ENCODE measurements around the gene MED16. TPM values are rescaled to one million over a fixed set of nuclear protein-coding genes. Genes with fewer than 3 reads are reported as not detected.

The MED16 gene, protein sequence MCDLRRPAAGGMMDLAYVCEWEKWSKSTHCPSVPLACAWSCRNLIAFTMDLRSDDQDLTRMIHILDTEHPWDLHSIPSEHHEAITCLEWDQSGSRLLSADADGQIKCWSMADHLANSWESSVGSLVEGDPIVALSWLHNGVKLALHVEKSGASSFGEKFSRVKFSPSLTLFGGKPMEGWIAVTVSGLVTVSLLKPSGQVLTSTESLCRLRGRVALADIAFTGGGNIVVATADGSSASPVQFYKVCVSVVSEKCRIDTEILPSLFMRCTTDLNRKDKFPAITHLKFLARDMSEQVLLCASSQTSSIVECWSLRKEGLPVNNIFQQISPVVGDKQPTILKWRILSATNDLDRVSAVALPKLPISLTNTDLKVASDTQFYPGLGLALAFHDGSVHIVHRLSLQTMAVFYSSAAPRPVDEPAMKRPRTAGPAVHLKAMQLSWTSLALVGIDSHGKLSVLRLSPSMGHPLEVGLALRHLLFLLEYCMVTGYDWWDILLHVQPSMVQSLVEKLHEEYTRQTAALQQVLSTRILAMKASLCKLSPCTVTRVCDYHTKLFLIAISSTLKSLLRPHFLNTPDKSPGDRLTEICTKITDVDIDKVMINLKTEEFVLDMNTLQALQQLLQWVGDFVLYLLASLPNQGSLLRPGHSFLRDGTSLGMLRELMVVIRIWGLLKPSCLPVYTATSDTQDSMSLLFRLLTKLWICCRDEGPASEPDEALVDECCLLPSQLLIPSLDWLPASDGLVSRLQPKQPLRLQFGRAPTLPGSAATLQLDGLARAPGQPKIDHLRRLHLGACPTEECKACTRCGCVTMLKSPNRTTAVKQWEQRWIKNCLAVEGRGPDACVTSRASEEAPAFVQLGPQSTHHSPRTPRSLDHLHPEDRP
- 10.8 and 14.1 TPM in 2 replicates for total RNA-seq (2014; rRNA removed; shearing (Covaris generic); ENCODE audit: low replicate concordance)

GRCh38 chr19:892894-893689 lies at the start of gene MED16, which contains the start of gene RNU6-9:
Gene MED16, minus strand, starts transcription at chr19:893187. Its CDS starts 2,056 bp downstream, at chr19:891131.
Gene RNU6-9, plus strand, starts transcription at chr19:893484.
- Histone ChIP-seq H3K79me2 (ENCODE audit: low read length) (peaks cover 19% of the 10 kb centered on the region), H3K36me3 (ENCODE audit: insufficient read depth, low read length) (0 out of 2 replicates have a peak, but pooled peaks cover 5% of the 10 kb centered on the region), H3K9me2 (replicated peaks; ENCODE audit: insufficient read depth, low read length) (no peaks in the 10 kb centered on the region), H3K4me3 (ENCODE audit: low read length) (peak within 1 kb of the TSS; percentile 84), H3K27ac (ENCODE audit: low read length) (peak within 1 kb of the TSS; percentile 66), H3K9ac (ENCODE audit: low read length) (peak within 1 kb of the TSS; percentile 91), H4K20me1 (ENCODE audit: insufficient read depth, low read depth, low read length) (peaks cover 9% of the 10 kb centered on the region; the same call in 1 of the 2 replicates), H3K4me1 (ENCODE audit: low read length) (peaks cover 12% of the 10 kb centered on the region), H3K9me3 (ENCODE audit: low read length) (no peaks in the 10 kb centered on the region), H3K27me3 (ENCODE audit: low read length) (no peaks in the 10 kb centered on the region), H2AFZ (ENCODE audit: low read length) (no peak within 1 kb of the TSS; the same call in 1 of the 2 replicates), H3K4me2 (ENCODE audit: low read depth, low read length, poor library complexity, severe bottlenecking) (peak within 1 kb of the TSS; percentile 90)
- DNase-seq, result peak; percentile 97

GRCh38 chr19:942133-942645 lies 49.2 kb upstream of the MED16 start:
- Histone ChIP-seq H3K36me3 (ENCODE audit: insufficient read depth, low read length) (no peaks in the 10 kb centered on the region), H3K4me3 (ENCODE audit: low read length) (no peak overlapping the region), H3K27ac (ENCODE audit: low read length) (no peak overlapping the region), H2AFZ (ENCODE audit: low read length) (no peak overlapping the region), H3K79me2 (ENCODE audit: low read length) (no peaks in the 10 kb centered on the region), H3K4me2 (ENCODE audit: low read depth, low read length, poor library complexity, severe bottlenecking) (no peak overlapping the region), H3K27me3 (ENCODE audit: low read length) (no peaks in the 10 kb centered on the region), H3K9ac (ENCODE audit: low read length) (no peak overlapping the region), H3K9me3 (ENCODE audit: low read length) (no peaks in the 10 kb centered on the region), H3K4me1 (ENCODE audit: low read length) (peaks cover under 1% of the 10 kb centered on the region), H3K9me2 (replicated peaks; ENCODE audit: insufficient read depth, low read length) (no peaks in the 10 kb centered on the region), H4K20me1 (ENCODE audit: insufficient read depth, low read depth, low read length) (0 out of 2 replicates have a peak, but pooled peaks cover 6% of the 10 kb centered on the region)
- DNase-seq, result no peak

DNA sequence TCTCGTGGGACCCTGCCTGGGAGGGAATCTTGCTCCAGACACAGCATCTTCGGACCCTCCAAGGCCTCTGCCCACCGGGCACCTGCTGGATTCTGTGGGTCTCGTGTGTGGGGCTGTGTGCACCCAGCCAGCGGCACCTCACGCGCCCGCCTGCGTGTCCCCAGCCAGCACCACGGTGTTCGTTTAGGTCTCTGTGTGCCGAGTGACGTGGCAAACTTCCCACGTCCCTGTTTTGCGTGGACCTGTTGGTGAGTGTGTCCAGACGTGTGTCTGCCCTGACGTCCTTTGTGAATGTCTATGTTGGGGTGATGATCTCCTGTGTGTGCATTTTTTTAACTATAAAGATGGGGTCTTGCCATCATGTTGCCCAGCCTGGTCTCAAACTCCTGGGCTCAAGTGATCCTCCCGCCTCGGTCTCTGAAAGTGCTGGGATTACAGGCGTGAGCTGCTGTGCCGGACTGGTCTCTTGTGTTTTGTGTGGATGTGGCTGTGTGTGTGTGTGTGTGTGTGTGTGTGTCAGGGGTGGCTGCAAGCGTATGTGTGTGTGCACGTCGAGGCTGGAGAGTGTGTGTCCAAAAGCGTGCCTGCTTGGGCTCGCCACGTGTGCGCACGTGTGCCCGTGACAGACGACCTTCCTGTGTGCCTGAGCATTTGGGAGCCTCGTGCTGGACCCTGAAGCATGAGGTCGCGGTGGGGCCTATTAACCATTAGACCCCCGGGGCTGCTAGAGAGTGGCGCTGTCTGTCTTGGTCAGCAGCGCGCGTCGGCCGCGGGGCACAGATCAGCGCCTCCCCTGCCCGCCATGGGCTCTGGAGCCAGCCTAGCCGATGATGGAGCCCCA lies 48.5 kb upstream of the MED16 start:
- Histone ChIP-seq H3K4me1 (ENCODE audit: low read length) (no peaks in the 10 kb centered on the region), H3K4me3 (ENCODE audit: low read length) (no peak overlapping the region), H4K20me1 (ENCODE audit: insufficient read depth, low read depth, low read length) (0 out of 2 replicates have a peak, but pooled peaks cover 6% of the 10 kb centered on the region), H3K4me2 (ENCODE audit: low read depth, low read length, poor library complexity, severe bottlenecking) (no peak overlapping the region), H2AFZ (ENCODE audit: low read length) (no peak overlapping the region), H3K27me3 (ENCODE audit: low read length) (no peaks in the 10 kb centered on the region), H3K9me2 (replicated peaks; ENCODE audit: insufficient read depth, low read length) (no peaks in the 10 kb centered on the region), H3K36me3 (ENCODE audit: insufficient read depth, low read length) (no peaks in the 10 kb centered on the region), H3K9me3 (ENCODE audit: low read length) (no peaks in the 10 kb centered on the region), H3K27ac (ENCODE audit: low read length) (no peak overlapping the region), H3K9ac (ENCODE audit: low read length) (no peak overlapping the region), H3K79me2 (ENCODE audit: low read length) (no peaks in the 10 kb centered on the region)
- DNase-seq, result no peak

DNA sequence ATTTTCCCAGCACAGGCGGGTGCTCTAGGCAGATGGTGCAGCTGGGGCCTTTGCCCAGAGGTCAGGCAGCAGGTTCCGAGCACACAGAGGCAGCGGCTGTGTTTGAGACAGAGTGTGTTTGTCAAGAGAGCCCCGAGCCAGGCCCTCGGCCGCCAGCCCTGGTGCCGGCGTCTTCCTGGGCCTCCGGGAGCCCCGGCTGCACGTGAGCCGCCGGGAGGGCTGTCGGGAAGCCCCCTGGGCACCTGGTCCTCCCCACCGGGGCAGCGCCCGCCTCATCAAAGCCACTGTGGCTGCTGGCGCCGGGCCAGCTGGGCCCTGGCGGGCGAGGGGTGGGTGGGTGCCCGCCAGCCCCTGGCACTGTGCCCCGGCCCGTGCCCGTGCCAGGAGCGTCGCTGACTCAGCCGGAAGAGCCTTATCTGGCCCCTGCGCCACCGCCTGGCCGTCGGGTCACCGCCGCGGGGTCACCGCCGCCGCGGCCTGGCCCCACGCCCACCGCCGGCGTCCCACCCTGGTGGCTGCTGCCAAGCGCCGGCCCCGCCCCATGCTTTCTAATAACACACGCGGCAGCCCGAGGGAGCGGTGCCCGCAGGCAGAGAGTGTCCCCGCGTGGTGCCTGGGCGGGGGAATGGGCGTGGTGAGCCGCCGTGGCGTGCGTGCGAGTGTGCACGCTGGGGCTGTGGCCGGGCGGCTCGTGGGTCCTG lies 47.8 kb upstream of the MED16 start:
- DNase-seq, result no peak
- Histone ChIP-seq H3K79me2 (ENCODE audit: low read length) (no peaks in the 10 kb centered on the region), H3K9me3 (ENCODE audit: low read length) (no peaks in the 10 kb centered on the region), H3K27me3 (ENCODE audit: low read length) (no peaks in the 10 kb centered on the region), H3K4me1 (ENCODE audit: low read length) (no peaks in the 10 kb centered on the region), H3K27ac (ENCODE audit: low read length) (no peak overlapping the region), H3K9me2 (replicated peaks; ENCODE audit: insufficient read depth, low read length) (no peaks in the 10 kb centered on the region), H3K4me3 (ENCODE audit: low read length) (no peak overlapping the region), H3K4me2 (ENCODE audit: low read depth, low read length, poor library complexity, severe bottlenecking) (no peak overlapping the region), H4K20me1 (ENCODE audit: insufficient read depth, low read depth, low read length) (0 out of 2 replicates have a peak, but pooled peaks cover 6% of the 10 kb centered on the region), H3K9ac (ENCODE audit: low read length) (no peak overlapping the region), H3K36me3 (ENCODE audit: insufficient read depth, low read length) (no peaks in the 10 kb centered on the region), H2AFZ (ENCODE audit: low read length) (no peak overlapping the region)

DNA sequence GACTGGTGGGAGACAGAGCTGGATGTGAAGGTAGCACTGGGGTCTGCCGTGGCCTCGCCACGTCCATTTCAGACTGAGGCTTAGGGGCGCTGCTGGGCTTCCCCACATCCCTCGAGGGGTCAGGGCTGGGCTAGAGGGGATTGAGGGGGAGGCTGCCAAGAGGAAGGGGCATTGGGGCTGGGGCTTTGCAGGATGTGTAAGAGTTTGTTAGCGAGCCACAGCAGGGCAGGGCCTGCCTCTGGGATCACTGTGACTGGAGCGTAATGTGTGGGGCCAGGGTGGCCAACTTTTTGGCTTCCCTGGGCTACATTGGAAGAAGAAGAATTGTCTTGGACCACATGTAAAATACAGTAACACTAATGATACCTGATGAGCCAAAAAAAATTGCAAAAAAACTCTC lies 46.9 kb upstream of the MED16 start:
- Histone ChIP-seq H2AFZ (ENCODE audit: low read length) (no peak overlapping the region), H3K9me2 (replicated peaks; ENCODE audit: insufficient read depth, low read length) (no peaks in the 10 kb centered on the region), H4K20me1 (ENCODE audit: insufficient read depth, low read depth, low read length) (0 out of 2 replicates have a peak, but pooled peaks cover 6% of the 10 kb centered on the region), H3K9me3 (ENCODE audit: low read length) (no peaks in the 10 kb centered on the region), H3K27ac (ENCODE audit: low read length) (no peak overlapping the region), H3K27me3 (ENCODE audit: low read length) (no peaks in the 10 kb centered on the region), H3K36me3 (ENCODE audit: insufficient read depth, low read length) (no peaks in the 10 kb centered on the region), H3K79me2 (ENCODE audit: low read length) (no peaks in the 10 kb centered on the region), H3K4me2 (ENCODE audit: low read depth, low read length, poor library complexity, severe bottlenecking) (no peak overlapping the region), H3K9ac (ENCODE audit: low read length) (no peak overlapping the region), H3K4me1 (ENCODE audit: low read length) (no peaks in the 10 kb centered on the region), H3K4me3 (ENCODE audit: low read length) (no peak overlapping the region)
- DNase-seq, result no peak

DNA sequence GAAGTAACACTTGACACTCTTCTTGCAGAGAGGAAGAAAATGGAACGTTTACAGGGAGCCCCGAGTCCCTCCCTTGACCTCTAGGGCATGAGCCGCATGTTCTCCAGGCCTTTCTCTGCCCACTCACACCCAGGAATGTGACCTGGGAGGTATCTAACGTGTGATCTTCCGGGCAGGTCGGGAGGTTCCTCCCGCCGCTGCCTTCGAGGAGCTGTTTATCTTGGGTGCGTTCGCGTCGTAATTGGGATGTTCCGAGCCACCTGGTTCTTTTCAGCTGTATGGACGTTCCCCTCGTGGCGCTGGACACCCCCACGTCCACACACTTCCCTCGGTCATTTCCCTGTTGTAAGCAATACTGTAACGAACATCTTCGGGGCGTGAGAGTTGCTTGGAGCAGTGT lies 46.5 kb upstream of the MED16 start:
- H3K36me3 ChIP-seq (ENCODE audit: insufficient read depth, low read length), result no peaks in the 10 kb centered on the region
- no peak overlapping the region for H3K4me2 ChIP-seq (ENCODE audit: low read depth, low read length, poor library complexity, severe bottlenecking)
- H2AFZ ChIP-seq (ENCODE audit: low read length), result no peak overlapping the region
- no peak overlapping the region for H3K9ac ChIP-seq (ENCODE audit: low read length)
- H3K27me3 ChIP-seq (ENCODE audit: low read length), result no peaks in the 10 kb centered on the region
- no peaks in the 10 kb centered on the region for H3K9me2 ChIP-seq (replicated peaks; ENCODE audit: insufficient read depth, low read length)
- H3K9me3 ChIP-seq (ENCODE audit: low read length), result no peaks in the 10 kb centered on the region
- no peaks in the 10 kb centered on the region for H3K4me1 ChIP-seq (ENCODE audit: low read length)
- DNase-seq, result no peak
- no peak overlapping the region for H3K27ac ChIP-seq (ENCODE audit: low read length)
- H3K4me3 ChIP-seq (ENCODE audit: low read length), result no peak overlapping the region
- 0 out of 2 replicates have a peak, but pooled peaks cover 6% of the 10 kb centered on the region for H4K20me1 ChIP-seq (ENCODE audit: insufficient read depth, low read depth, low read length)
- no peaks in the 10 kb centered on the region for H3K79me2 ChIP-seq (ENCODE audit: low read length)

Measured in Karpas-422 (cell line).